B cell (primary cell): ENCODE measurements around the gene ZBTB40. TPM values are rescaled to one million over a fixed set of nuclear protein-coding genes. Genes with fewer than 3 reads are reported as not detected.

Experiments
- ATAC-seq: fragments of 200-7000 bp; cut with Tn5 transposase; one replicate; pipeline ENCODE4 v1.10.0; 2021; ENCODE audit warnings: low read depth, mild to moderate bottlenecking, moderate number of reproducible peaks, moderate library complexity
- CTCF ChIA-PET: fragments of 350-600 bp; sonication (Branson Sonifier 250); formaldehyde crosslinking; loops from one replicate; lab custom pipeline; 2021; ENCODE audit warnings: antibody characterized with exemption, inconsistent platforms; lab: Charles Lee
- POLR2A ChIA-PET: fragments of 350-600 bp; sonication (Branson Sonifier 250); formaldehyde crosslinking; loops from one replicate; lab custom pipeline; 2021; ENCODE audit warnings: antibody characterized with exemption; lab: Charles Lee
- DNase-seq: peaks from one replicate; pipeline ENCODE4 v3.0.0; 2013
- H2AFZ ChIP-seq: 2 replicates; pipeline ENCODE4 v1.6.1; 2012; ENCODE audit warnings: mild to moderate bottlenecking, low read depth, low read length; ENCODE audit not compliant: insufficient read depth, poor library complexity, severe bottlenecking
- H3K27ac ChIP-seq, 2 donors: 1 replicate in 1 of 2; 2 replicates in 1 of 2; pipeline ENCODE4 v1.5.1; 2012 to 2013; ENCODE audit warnings: low read length in 2 of 2, mild to moderate bottlenecking in 2 of 2, moderate library complexity in 1 of 2
- H3K27me3 ChIP-seq, 4 experiments: fragments of 200-600 bp in 1 of 4; sonication (generic) in 1 of 4; replicated peaks in 1 of 4; 1 replicate in 2 of 4; 2 replicates in 2 of 4; pipeline versions ENCODE4 v1.6.1 to v1.7.0; 2013 to 2016; ENCODE audit warnings: low read length in 3 of 4, mild to moderate bottlenecking in 2 of 4, mixed read lengths in 1 of 4, moderate library complexity in 1 of 4; ENCODE audit not compliant: insufficient read depth in 4 of 4, control insufficient read depth in 3 of 4; ENCODE audit errors: control extremely low read depth in 1 of 4
- H3K36me3 ChIP-seq, 2 experiments: replicated peaks in 1 of 2; 1 replicate in 1 of 2; 2 replicates in 1 of 2; pipeline versions ENCODE4 v1.6.1 to v1.7.1; 2013; ENCODE audit warnings: low read length in 1 of 2; ENCODE audit not compliant: insufficient read depth in 2 of 2, control insufficient read depth in 1 of 2; ENCODE audit errors: control extremely low read depth in 1 of 2, extremely low read depth in 1 of 2
- H3K4me1 ChIP-seq, 2 donors: fragments of 200-600 bp in 1 of 2; sonication (generic) in 1 of 2; 1 replicate in 1 of 2; 2 replicates in 1 of 2; pipeline versions ENCODE4 v1.5.1 to v1.6.1; 2013 to 2017; ENCODE audit warnings: low read length in 2 of 2; ENCODE audit not compliant: control insufficient read depth in 2 of 2, insufficient read depth in 2 of 2
- H3K4me2 ChIP-seq: replicated peaks from 2 replicates; pipeline ENCODE3; 2012; ENCODE audit warnings: mild to moderate bottlenecking, low read depth, low read length; ENCODE audit not compliant: poor library complexity, severe bottlenecking
- H3K4me3 ChIP-seq, 5 experiments: fragments of 200-600 bp in 1 of 5; sonication (generic) in 1 of 5; 1 replicate in 3 of 5; 2 replicates in 2 of 5; pipeline versions ENCODE4 v1.5.1 to v1.7.0; 2011 to 2016; ENCODE audit warnings: low read length in 4 of 5, mild to moderate bottlenecking in 4 of 5, low read depth in 2 of 5, control low read depth in 1 of 5, moderate library complexity in 1 of 5; ENCODE audit not compliant: insufficient read depth in 1 of 5; ENCODE audit errors: control extremely low read depth in 1 of 5, extremely low read depth in 1 of 5
- H3K79me2 ChIP-seq: fragments of 200-600 bp; sonication (generic); one replicate; pipeline ENCODE4 v1.6.0; 2016; ENCODE audit warnings: low read length; ENCODE audit not compliant: control insufficient read depth, insufficient read depth
- H3K9ac ChIP-seq: fragments of 200-600 bp; sonication (generic); 2 replicates; pipeline ENCODE4 v1.6.1; 2017; ENCODE audit warnings: mild to moderate bottlenecking, low read length, moderate library complexity
- H3K9me3 ChIP-seq, 3 donors: one replicate each; pipeline versions ENCODE4 v1.6.1 to v1.7.1; 2013; ENCODE audit warnings: low read length in 2 of 3; ENCODE audit not compliant: control insufficient read depth in 2 of 3, insufficient read depth in 1 of 3; ENCODE audit errors: control extremely low read depth in 1 of 3
- H4K20me1 ChIP-seq: 2 replicates; pipeline ENCODE4 v1.6.0; 2012; ENCODE audit warnings: mild to moderate bottlenecking, low read length; ENCODE audit not compliant: insufficient read depth, control insufficient read depth, poor library complexity, severe bottlenecking
- H3K27ac Mint-ChIP-seq: one replicate; pipeline ENCODE4 v1.8.0; 2021; ENCODE audit warnings: mixed read lengths
- H3K27me3 Mint-ChIP-seq: one replicate; pipeline ENCODE4 v1.8.0; 2021; ENCODE audit warnings: mixed read lengths
- H3K4me1 Mint-ChIP-seq: one replicate; pipeline ENCODE4 v1.8.0; 2021; ENCODE audit warnings: mixed read lengths
- H3K4me3 Mint-ChIP-seq: one replicate; pipeline ENCODE4 v1.8.0; 2021; ENCODE audit warnings: mixed read lengths
- H3K9me3 Mint-ChIP-seq: one replicate; pipeline ENCODE4 v1.8.0; 2022; ENCODE audit warnings: mixed read lengths; ENCODE audit not compliant: insufficient read depth
- CTCF ChIP-seq: fragments of 200-600 bp; IDR thresholded peaks from one replicate; pipeline ENCODE4 v1.8.0; 2022; ENCODE audit warnings: antibody characterized with exemption, mild to moderate bottlenecking
- EZH2 ChIP-seq: IDR thresholded peaks from 2 replicates; pipeline ENCODE4 v1.6.1; 2012; ENCODE audit warnings: borderline replicate concordance, low read depth, mild to moderate bottlenecking, moderate library complexity, low read length; ENCODE audit not compliant: insufficient read depth, poor library complexity, severe bottlenecking
- WGBS: methylation state at CpG from one replicate; pipeline ENCODE4 v1.1.5; 2013; ENCODE audit warnings: missing lambda C conversion rate; ENCODE audit not compliant: insufficient coverage; 5-methylcytosine and 5-hydroxymethylcytosine counted together
- intact Hi-C: fragments of 100-400 bp; cut with micrococcal nuclease; formaldehyde crosslinking; loops from one replicate; pipeline ENCODE4 v1.10.0; 2022
- polyA plus RNA-seq: library from polyadenylated mRNA; depleted of rRNA; stranded (reverse); fragments of >200 nt; gene quantifications from 2 replicates; pipeline ENCODE4 v1.2.3, GENCODE V29; 2012
- total RNA-seq, 2 donors: library from RNA; stranded (reverse); fragments of 120-200 nt in 1 of 2; gene quantifications; 1 replicate in 1 of 2; 2 replicates in 1 of 2; pipeline versions ENCODE4 v1.2.3 to v1.2.4, GENCODE V29; 2013 to 2022

ZBTB40 gene
- total and polyA plus RNA-seq, 2 donors (not counting 1 experiment from before 2014, with no cell fraction given): 30.9 to 51.9 TPM

GRCh38 chr1:22489823-22490222 lies 38.2 kb downstream of the ZBTB40 start:
- no peaks in the 10 kb centered on the region for H3K27me3 ChIP-seq
- no peak overlapping the region for H3K4me2 ChIP-seq
- H3K36me3 ChIP-seq: peaks cover 0 to 18% of the 10 kb centered on the region in 2 experiments
- peaks cover 10% of the 10 kb centered on the region for H3K4me1 Mint-ChIP-seq
- 96% methylated on average over 2 of the region's 6 CpGs for WGBS
- no peak overlapping the region for H3K4me3 ChIP-seq
- DNase-seq: no peak
- peaks cover 35% of the 10 kb centered on the region for H3K79me2 ChIP-seq
- peaks cover 22% of the 10 kb centered on the region for H4K20me1 ChIP-seq
- H3K27ac ChIP-seq: no peak overlapping the region
- intact Hi-C loops: no loop called here
- no peak for TF ChIP-seq CTCF
- no peak for TF ChIP-seq EZH2
- no peaks in the 10 kb centered on the region for H3K27me3 Mint-ChIP-seq
- H2AFZ ChIP-seq: no peak overlapping the region
- H3K4me3 Mint-ChIP-seq: no peak overlapping the region
- ChIA-PET CTCF (no interaction called here), POLR2A (no interaction called here)
- H3K9me3 Mint-ChIP-seq: peaks cover 3% of the 10 kb centered on the region
- no peak for ATAC-seq
- H3K9me3 ChIP-seq: peaks cover 0 to 2% (median 0%) of the 10 kb centered on the region in 3 donors
- H3K27ac Mint-ChIP-seq: no peak overlapping the region
- H3K9ac ChIP-seq: no peak overlapping the region
- H3K4me1 ChIP-seq: no peaks in the 10 kb centered on the region

GRCh38 chr1:22490309-22490708 lies 38.7 kb downstream of the ZBTB40 start:
- Mint-ChIP-seq H3K27me3 (no peaks in the 10 kb centered on the region), H3K4me3 (no peak overlapping the region), H3K4me1 (peaks cover 7% of the 10 kb centered on the region), H3K9me3 (no peaks in the 10 kb centered on the region), H3K27ac (no peak overlapping the region)
- intact Hi-C loops: no loop called here
- 100% methylated on average over 2 of the region's 2 CpGs for WGBS
- ChIA-PET CTCF (no interaction called here), POLR2A (no interaction called here)
- peaks cover 31% of the 10 kb centered on the region for H3K79me2 ChIP-seq
- peaks cover 0 to 22% of the 10 kb centered on the region in 2 experiments for H3K36me3 ChIP-seq
- H3K9me3 ChIP-seq: no peaks in the 10 kb centered on the region
- H3K9ac ChIP-seq: no peak overlapping the region
- no peak overlapping the region for H3K4me2 ChIP-seq
- no peak overlapping the region for H3K27ac ChIP-seq
- no peak for TF ChIP-seq EZH2
- TF ChIP-seq CTCF: no peak
- ATAC-seq (no peak), DNase-seq (no peak)
- H3K4me1 ChIP-seq: no peaks in the 10 kb centered on the region
- H4K20me1 ChIP-seq: peaks cover 22% of the 10 kb centered on the region
- H3K27me3 ChIP-seq: no peaks in the 10 kb centered on the region
- H3K4me3 ChIP-seq: no peak overlapping the region
- H2AFZ ChIP-seq: no peak overlapping the region
